ENCODE data around the gene RNF135. TPM values are rescaled to one million over a fixed set of nuclear protein-coding genes. Genes with fewer than 3 reads are reported as not detected.
A peak's percentile ranks its signal among the peaks of the same experiment; 100 is the strongest.

Gene RNF135
- total and polyA plus RNA-seq, 2 of the 4 experiments (the other 2 are of a cell fraction), result 5.9 to 9.0 TPM

DNA sequence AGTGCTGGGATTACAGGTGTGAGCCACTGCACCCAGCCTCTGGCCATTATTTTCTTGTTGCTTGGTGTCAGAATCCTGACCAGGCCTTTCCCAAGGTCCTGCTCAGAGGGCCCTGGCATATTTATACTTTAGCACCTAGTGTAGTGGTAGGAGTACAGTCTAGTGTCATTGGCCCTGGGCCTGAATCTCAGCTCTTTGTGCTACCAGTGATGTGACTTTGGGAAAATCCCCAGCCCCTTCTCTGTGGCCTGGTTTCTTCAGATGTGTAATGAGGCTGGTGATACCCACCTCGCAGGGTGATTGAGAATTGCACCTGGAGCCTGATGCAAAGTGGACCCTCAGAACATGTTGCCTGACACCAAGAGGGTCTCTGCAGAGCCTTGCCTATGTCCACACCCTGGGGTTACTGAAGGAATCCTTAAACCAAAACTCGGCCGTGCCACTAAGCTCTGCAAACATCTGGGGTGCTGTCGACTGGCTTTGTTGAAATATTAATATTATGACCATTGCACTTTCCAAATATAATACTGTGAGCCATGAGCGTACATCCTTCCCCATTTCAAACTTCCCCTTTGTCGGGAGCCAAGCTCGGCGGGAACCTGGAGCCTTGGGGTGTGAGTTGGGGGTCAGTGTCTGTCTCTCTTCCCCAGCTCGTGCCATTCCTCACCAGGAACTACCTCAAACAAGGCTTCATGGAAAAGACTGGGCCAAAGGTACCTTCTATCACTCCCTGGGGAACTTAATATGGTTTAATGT is 18.0 kb upstream of the RNF135 start:
- Histone ChIP-seq H3K79me1 (ENCODE audit: low read depth in 1 of 2, low read length in 2 of 2) (no peaks in the 10 kb centered on the region), H3K18ac (ENCODE audit: low read depth, low read length) (no peak overlapping the region), H3K4me1 (ENCODE audit: control insufficient read depth, insufficient read depth, low read length) (peaks cover 6% of the 10 kb centered on the region; the same call in 1 of the 2 replicates), H3K27ac (ENCODE audit: insufficient read depth, low read length) (no peak overlapping the region), H2BK5ac (ENCODE audit: low read depth, low read length, poor library complexity, severe bottlenecking) (no peak overlapping the region), H3K27me3 (ENCODE audit: control insufficient read depth, insufficient read depth, low read length) (no peaks in the 10 kb centered on the region; the same call in 1 of the 2 replicates), H3K9me3 (ENCODE audit: control insufficient read depth, insufficient read depth, low read length) (no peaks in the 10 kb centered on the region), H3K36me3 (ENCODE audit: control insufficient read depth, insufficient read depth, low read length) (no peaks in the 10 kb centered on the region), H4K8ac (ENCODE audit: low read depth in 2 of 2, low read length in 2 of 2) (no peak overlapping the region), H2BK20ac (ENCODE audit: low read depth, low read length) (no peak overlapping the region), H3K14ac (replicated peaks; ENCODE audit: low read depth, low read length) (no peak overlapping the region), H4K20me1 (ENCODE audit: insufficient read depth, low read length) (no peaks in the 10 kb centered on the region), H3K9me1 (ENCODE audit: insufficient read depth, low read length) (no peaks in the 10 kb centered on the region), H3K4ac (ENCODE audit: low read depth, low read length) (no peak overlapping the region), H2BK120ac (ENCODE audit: low read depth, low read length) (no peak overlapping the region), H2AK5ac (ENCODE audit: low read depth, low read length) (no peak overlapping the region), H4K91ac (ENCODE audit: insufficient read depth, low read depth, low read length) (no peak overlapping the region), H3K56ac (ENCODE audit: extremely low read depth, insufficient read depth, low read length) (no peak overlapping the region), H4K5ac (ENCODE audit: low read depth, low read length) (no peak overlapping the region), H3K23ac (ENCODE audit: low read depth, low read length) (no peak overlapping the region), H2BK15ac (ENCODE audit: low read depth, low read length) (no peak overlapping the region), H3K4me2 (ENCODE audit: low read depth, low read length) (no peak overlapping the region), H3K4me3 (ENCODE audit: insufficient read depth, low read depth, low read length) (no peak overlapping the region), H2AFZ (replicated peaks; ENCODE audit: low read length, poor library complexity) (peak overlapping the region; percentile 24), H3K9ac (ENCODE audit: low read depth, low read length) (no peak overlapping the region), H2AK9ac (replicated peaks; ENCODE audit: low read depth, low read length, poor library complexity) (no peak overlapping the region)
- POLR2A ChIA-PET (ENCODE audit: unreplicated experiment), result interaction anchor here (0.5 kb wide), 1 partner anchor 70 kb away, joined by 3 read pairs; no protein-coding TSS in a partner anchor
- BruUV-seq (replicated peaks), result no TSS peak
- in situ Hi-C loops (cut with MboI; ENCODE audit: low sequenced_read_pairs) (no loop called here), dilution Hi-C loops (cut with HindIII; ENCODE audit: low sequenced_read_pairs, unreplicated experiment) (no loop called here), intact Hi-C loops (cut with micrococcal nuclease) (no loop called here)
- ATAC-seq (ENCODE audit: low read depth) (no peak), DNase-seq (no peak)
- CTCF ChIA-PET, result no interaction called here
- no CpG with 5 or more reads among the region's 9 CpGs for WGBS, 2 experiments (ENCODE audit: extremely low coverage in 2 of 2, insufficient read length in 1 of 2)
- no peak for TF ChIP-seq SMC3 (IDR thresholded peaks at IDR 0.05; ENCODE audit: low read depth, low read length)
- TF ChIP-seq MAFK (IDR thresholded peaks at IDR 0.05; ENCODE audit: low read depth, low read length), result no peak
- TF ChIP-seq CHD1 (IDR thresholded peaks at IDR 0.05; ENCODE audit: low read depth, low read length), result no peak
- TF ChIP-seq POLR2A (IDR thresholded peaks at IDR 0.05; ENCODE audit: low read depth, low read length), result no peak
- TF ChIP-seq NFE2L2 (IDR thresholded peaks at IDR 0.05; ENCODE audit: low read depth, low read length), result no peak
- TF ChIP-seq MAZ (IDR thresholded peaks at IDR 0.05; ENCODE audit: borderline replicate concordance, low read depth, low read length), result no peak
- TF ChIP-seq FOS (IDR thresholded peaks at IDR 0.05; ENCODE audit: low read depth, low read length), result no peak
- TF ChIP-seq, protein P1, sequence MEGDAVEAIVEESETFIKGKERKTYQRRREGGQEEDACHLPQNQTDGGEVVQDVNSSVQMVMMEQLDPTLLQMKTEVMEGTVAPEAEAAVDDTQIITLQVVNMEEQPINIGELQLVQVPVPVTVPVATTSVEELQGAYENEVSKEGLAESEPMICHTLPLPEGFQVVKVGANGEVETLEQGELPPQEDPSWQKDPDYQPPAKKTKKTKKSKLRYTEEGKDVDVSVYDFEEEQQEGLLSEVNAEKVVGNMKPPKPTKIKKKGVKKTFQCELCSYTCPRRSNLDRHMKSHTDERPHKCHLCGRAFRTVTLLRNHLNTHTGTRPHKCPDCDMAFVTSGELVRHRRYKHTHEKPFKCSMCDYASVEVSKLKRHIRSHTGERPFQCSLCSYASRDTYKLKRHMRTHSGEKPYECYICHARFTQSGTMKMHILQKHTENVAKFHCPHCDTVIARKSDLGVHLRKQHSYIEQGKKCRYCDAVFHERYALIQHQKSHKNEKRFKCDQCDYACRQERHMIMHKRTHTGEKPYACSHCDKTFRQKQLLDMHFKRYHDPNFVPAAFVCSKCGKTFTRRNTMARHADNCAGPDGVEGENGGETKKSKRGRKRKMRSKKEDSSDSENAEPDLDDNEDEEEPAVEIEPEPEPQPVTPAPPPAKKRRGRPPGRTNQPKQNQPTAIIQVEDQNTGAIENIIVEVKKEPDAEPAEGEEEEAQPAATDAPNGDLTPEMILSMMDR (conservative IDR thresholded peaks at IDR 0.05; ENCODE audit: low read depth, low read length), result no peak
- TF ChIP-seq, protein P2, sequence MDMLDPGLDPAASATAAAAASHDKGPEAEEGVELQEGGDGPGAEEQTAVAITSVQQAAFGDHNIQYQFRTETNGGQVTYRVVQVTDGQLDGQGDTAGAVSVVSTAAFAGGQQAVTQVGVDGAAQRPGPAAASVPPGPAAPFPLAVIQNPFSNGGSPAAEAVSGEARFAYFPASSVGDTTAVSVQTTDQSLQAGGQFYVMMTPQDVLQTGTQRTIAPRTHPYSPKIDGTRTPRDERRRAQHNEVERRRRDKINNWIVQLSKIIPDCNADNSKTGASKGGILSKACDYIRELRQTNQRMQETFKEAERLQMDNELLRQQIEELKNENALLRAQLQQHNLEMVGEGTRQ (IDR thresholded peaks at IDR 0.05; ENCODE audit: low read depth, low read length), result no peak
- no peak for TF ChIP-seq RAD21 (IDR thresholded peaks at IDR 0.05; ENCODE audit: low read length)
- TF ChIP-seq RCOR1 (IDR thresholded peaks at IDR 0.05; ENCODE audit: insufficient replicate concordance, low read length), result no peak
- no peak for TF ChIP-seq RFX5 (IDR thresholded peaks at IDR 0.05; ENCODE audit: low read depth, low read length)
- no peak for TF ChIP-seq CEBPB (IDR thresholded peaks at IDR 0.05; ENCODE audit: low read depth, low read length)

Measured in IMR-90 (cell line).